ENCODE measurements around the gene ACOT11.
"Not testable (repeated sequence)": the region's sequence is repeated elsewhere in the genome, so short reads cannot be mapped to it uniquely, and the experiment has no call there.

DNA sequence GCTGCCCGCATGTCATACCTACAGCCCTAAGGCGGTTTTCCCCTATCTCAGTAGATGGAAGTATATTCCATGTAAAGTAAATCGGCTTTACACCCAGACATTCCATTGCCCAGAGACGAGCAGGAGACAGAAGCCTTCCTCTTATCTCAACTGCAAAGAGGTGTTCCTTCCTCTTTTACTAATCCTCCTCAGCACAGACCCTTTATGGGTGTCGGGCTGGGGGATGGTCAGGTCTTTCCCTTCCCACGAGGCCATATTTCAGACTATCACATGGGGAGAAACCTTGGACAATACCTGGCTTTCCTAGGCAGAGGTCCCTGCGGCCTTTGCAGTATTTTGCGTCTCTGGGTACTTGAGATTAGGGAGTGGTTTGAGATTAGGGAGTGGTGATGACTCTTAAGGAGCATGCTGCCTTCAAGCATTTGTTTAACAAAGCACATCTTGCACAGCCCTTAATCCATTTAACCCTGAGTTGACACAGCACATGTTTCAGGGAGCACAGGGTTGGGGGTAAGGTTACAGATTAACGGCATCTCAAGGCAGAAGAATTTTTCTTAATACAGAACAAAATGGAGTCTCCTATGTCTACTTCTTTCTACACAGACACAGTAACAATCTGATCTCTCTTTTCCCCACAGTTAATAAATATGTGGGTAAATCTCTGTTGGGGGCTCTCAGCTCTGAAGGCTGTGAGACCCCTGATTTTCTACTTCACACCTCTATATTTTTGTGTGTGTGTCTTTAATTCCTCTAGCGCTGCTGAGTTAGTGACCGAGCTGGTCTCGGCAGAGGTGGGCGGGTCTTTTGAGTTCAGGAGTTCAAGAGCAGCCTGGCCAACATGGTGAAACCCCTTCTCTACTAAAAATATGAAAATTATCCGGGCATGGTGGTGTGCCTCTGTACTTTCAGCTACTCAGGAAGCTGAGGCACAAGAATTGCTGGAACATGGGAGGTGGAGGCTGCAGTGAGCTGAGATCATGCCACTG lies 88.7 kb downstream of the ACOT11 start:
- TF ChIP-seq, protein P1, sequence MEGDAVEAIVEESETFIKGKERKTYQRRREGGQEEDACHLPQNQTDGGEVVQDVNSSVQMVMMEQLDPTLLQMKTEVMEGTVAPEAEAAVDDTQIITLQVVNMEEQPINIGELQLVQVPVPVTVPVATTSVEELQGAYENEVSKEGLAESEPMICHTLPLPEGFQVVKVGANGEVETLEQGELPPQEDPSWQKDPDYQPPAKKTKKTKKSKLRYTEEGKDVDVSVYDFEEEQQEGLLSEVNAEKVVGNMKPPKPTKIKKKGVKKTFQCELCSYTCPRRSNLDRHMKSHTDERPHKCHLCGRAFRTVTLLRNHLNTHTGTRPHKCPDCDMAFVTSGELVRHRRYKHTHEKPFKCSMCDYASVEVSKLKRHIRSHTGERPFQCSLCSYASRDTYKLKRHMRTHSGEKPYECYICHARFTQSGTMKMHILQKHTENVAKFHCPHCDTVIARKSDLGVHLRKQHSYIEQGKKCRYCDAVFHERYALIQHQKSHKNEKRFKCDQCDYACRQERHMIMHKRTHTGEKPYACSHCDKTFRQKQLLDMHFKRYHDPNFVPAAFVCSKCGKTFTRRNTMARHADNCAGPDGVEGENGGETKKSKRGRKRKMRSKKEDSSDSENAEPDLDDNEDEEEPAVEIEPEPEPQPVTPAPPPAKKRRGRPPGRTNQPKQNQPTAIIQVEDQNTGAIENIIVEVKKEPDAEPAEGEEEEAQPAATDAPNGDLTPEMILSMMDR (IDR thresholded peaks at IDR 0.05): not testable (repeated sequence)
- not testable (repeated sequence) for TF ChIP-seq EP300, POLR2A, POLR2AphosphoS5 (IDR thresholded peaks at IDR 0.05)

All from upper lobe of left lung (tissue), 4 donors.